K562 (cell line): ENCODE measurements around the gene ARID3A. TPM values are rescaled to one million over a fixed set of nuclear protein-coding genes. Genes with fewer than 3 reads are reported as not detected.

ENCODE experiments used
- ADNP ChIP-seq: fragments of 200-800 bp; sonication (Bioruptor generic); IDR thresholded peaks from 2 replicates; pipeline ENCODE4 v1.6.1; 2016; ENCODE audit warnings: missing genetic modification characterization, missing compliant biosample characterization
- BMI1 ChIP-seq: fragments of 150-350 bp; IDR thresholded peaks from 2 replicates; pipeline ENCODE4 v1.6.1; 2014; ENCODE audit warnings: low read length
- CXXC5 ChIP-seq: fragments of 250-450 bp; sonication (Bioruptor Pico); IDR thresholded peaks from 2 replicates; pipeline ENCODE4 v1.8.0; 2022; ENCODE audit warnings: inconsistent platforms, mild to moderate bottlenecking, moderate library complexity
- FUS ChIP-seq: fragments of 200-400 bp; formaldehyde crosslinking; optimal IDR thresholded peaks from 2 replicates; pipeline ENCODE3; 2017; ENCODE audit warnings: low read depth, low read length
- HNRNPUL1 ChIP-seq: fragments of 200-400 bp; formaldehyde crosslinking; IDR thresholded peaks from 2 replicates; pipeline ENCODE4 v1.6.1; 2017; ENCODE audit warnings: low read length
- HOXB6 ChIP-seq: fragments of 250-450 bp; sonication (Bioruptor Pico); IDR thresholded peaks from 2 replicates; pipeline ENCODE4 v1.5.1; 2022; ENCODE audit warnings: mild to moderate bottlenecking, borderline replicate concordance
- KLF10 ChIP-seq: fragments of 250-450 bp; sonication (Bioruptor Pico); IDR thresholded peaks from 2 replicates; pipeline ENCODE4 v1.6.1; 2021; ENCODE audit warnings: matching md5 sums
- MCM5 ChIP-seq: fragments of 450-650 bp; IDR thresholded peaks from 2 replicates; pipeline ENCODE4 v1.6.1; 2016; ENCODE audit warnings: low read depth
- MTA2 ChIP-seq: fragments of 450-650 bp; IDR thresholded peaks from 2 replicates; pipeline ENCODE4 v1.6.1; 2016; ENCODE audit warnings: low read depth
- MYC ChIP-seq, 2 experiments: fragments of 250-450 bp in 1 of 2; sonication (Bioruptor Pico) in 1 of 2; IDR thresholded peaks; 2 replicates each; pipeline versions ENCODE4 v1.5.1 to v1.6.1; 2012 to 2021; ENCODE audit warnings: low read depth in 2 of 2, borderline replicate concordance in 1 of 2, improper control_type of control experiment in 1 of 2, low read length in 1 of 2, mild to moderate bottlenecking in 1 of 2, moderate library complexity in 1 of 2
- MYNN ChIP-seq, 2 experiments: sonication (generic); formaldehyde crosslinking in 1 of 2; IDR thresholded peaks; 2 replicates each; pipeline versions ENCODE4 v1.5.0 to v1.6.1; 2016 to 2020; ENCODE audit warnings: antibody characterized with exemption in 1 of 2, missing genetic modification reagents in 1 of 2
- NFE2L1 ChIP-seq: fragments of 450-650 bp; IDR thresholded peaks from 2 replicates; pipeline ENCODE4 v1.6.1; 2016; ENCODE audit warnings: missing genetic modification characterization, low read depth, mild to moderate bottlenecking, missing compliant biosample characterization, moderate library complexity, borderline replicate concordance
- NONO ChIP-seq, 2 experiments: fragments of 200-400 bp in 1 of 2; fragments of 450-650 bp in 1 of 2; formaldehyde crosslinking in 1 of 2; IDR thresholded peaks; 2 replicates each; pipeline ENCODE4 v1.6.1; 2017; ENCODE audit warnings: low read depth in 2 of 2, mild to moderate bottlenecking in 2 of 2, moderate library complexity in 2 of 2, low read length in 1 of 2
- PATZ1 ChIP-seq: fragments of 250-450 bp; sonication (Bioruptor Pico); IDR thresholded peaks from 2 replicates; pipeline ENCODE4 v1.5.0; 2020; ENCODE audit warnings: mild to moderate bottlenecking, borderline replicate concordance
- PURB ChIP-seq: sonication (generic); formaldehyde crosslinking; IDR thresholded peaks from 2 replicates; pipeline ENCODE4 v1.9.0; 2021; ENCODE audit warnings: low read depth, mild to moderate bottlenecking, missing genetic modification reagents
- RNF2 ChIP-seq: sonication (generic); IDR thresholded peaks from 2 replicates; pipeline ENCODE4 v1.6.1; 2016
- RNF219 ChIP-seq: fragments of 250-450 bp; sonication (Bioruptor Pico); IDR thresholded peaks from 2 replicates; pipeline ENCODE4 v1.5.0; 2022; ENCODE audit warnings: mild to moderate bottlenecking
- STAT5A ChIP-seq: IDR thresholded peaks from 2 replicates; pipeline ENCODE4 v1.6.1; 2012; ENCODE audit warnings: low read length, inconsistent platforms, borderline replicate concordance
- TAF7 ChIP-seq: fragments of 450-650 bp; IDR thresholded peaks from 2 replicates; pipeline ENCODE4 v1.6.1; 2016; ENCODE audit warnings: missing genetic modification characterization, missing compliant biosample characterization
- YBX1 ChIP-seq: fragments of 450-650 bp; IDR thresholded peaks from 2 replicates; pipeline ENCODE4 v1.7.1; 2016; ENCODE audit warnings: mild to moderate bottlenecking
- ZNF217 ChIP-seq: sonication (generic); formaldehyde crosslinking; IDR thresholded peaks from 2 replicates; pipeline ENCODE4 v1.8.0; 2022; ENCODE audit warnings: mild to moderate bottlenecking, missing genetic modification reagents
- ZNF408 ChIP-seq: fragments of 250-450 bp; sonication (Bioruptor Pico); IDR thresholded peaks from 2 replicates; pipeline ENCODE4 v1.4.0; 2020; ENCODE audit warnings: low read depth, mild to moderate bottlenecking, moderate library complexity
- ZNF717 ChIP-seq: fragments of 250-450 bp; sonication (Bioruptor Pico); IDR thresholded peaks from 2 replicates; pipeline ENCODE4 v1.5.0; 2021
- polyA plus RNA-seq, 8 experiments: library from polyadenylated mRNA; depleted of rRNA in 4 of 8; stranded (reverse) in 5 of 8; unstranded in 3 of 8; fragments of >200 nt; fragmentation: Nextera tagmentation in 2 of 8; fragmentation: Illumina TruSeq in 1 of 8; extraction: Ambion mirVana in 2 of 8; extraction: Trizol in 1 of 8; gene quantifications; 2 replicates each; pipeline versions ENCODE4 v1.2.1 to v1.2.3, GENCODE V29; 2011 to 2014; ENCODE audit warnings: inconsistent platforms in 1 of 8, missing spikeins in 1 of 8
- total RNA-seq, 7 experiments: library from RNA; depleted of rRNA in 6 of 7; stranded (reverse); fragments of >200 nt in 6 of 7; fragmentation: Illumina TruSeq in 2 of 7; extraction: Trizol in 2 of 7; gene quantifications; 2 replicates each; pipeline versions ENCODE4 v1.2.1 to v1.2.3, GENCODE V29; 2011 to 2021; ENCODE audit warnings: low replicate concordance in 1 of 7
- TF ChIP-seq, protein P1 (sequence below): sonication (generic); formaldehyde crosslinking; IDR thresholded peaks from 2 replicates; pipeline ENCODE4 v1.8.0; 2022; ENCODE audit warnings: mild to moderate bottlenecking, missing genetic modification reagents

The ARID3A gene
- total and polyA plus RNA-seq, 9 of the 15 experiments (the other 6 are each of a cell fraction or from before 2014, with no cell fraction given), result 1.4 to 118 (median 31.2) TPM

GRCh38 chr19:907183-907853 lies 18.5 kb upstream of the ARID3A start (continued):
- TF ChIP-seq, protein P1, sequence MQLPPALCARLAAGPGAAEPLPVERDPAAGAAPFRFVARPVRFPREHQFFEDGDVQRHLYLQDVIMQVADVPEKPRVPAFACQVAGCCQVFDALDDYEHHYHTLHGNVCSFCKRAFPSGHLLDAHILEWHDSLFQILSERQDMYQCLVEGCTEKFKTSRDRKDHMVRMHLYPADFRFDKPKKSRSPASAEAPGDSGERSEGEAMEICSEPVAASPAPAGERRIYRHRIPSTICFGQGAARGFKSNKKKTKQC (CRISPR knock-in tag), result no peak; the same call in 1 of the 2 replicates
- TF ChIP-seq NFE2L1 (tag) (no peak), MYNN (IDR thresholded peaks at IDR 0.05) (peak; percentile 96), MYNN (CRISPR knock-in tag; IDR thresholded peaks at IDR 0.05) (no peak), ADNP (tag) (peak; percentile 88), STAT5A (peak; percentile 71; the same call in 1 of the 2 replicates), PATZ1 (CRISPR knock-in tag) (no peak), YBX1 (no peak), TAF7 (tag) (no peak), NONO (IDR thresholded peaks at IDR 0.05; ENCODE audit: low read depth in 2 of 2, low read length in 1 of 2) (peak in 1 of 2 experiments; percentile 92; a peak in 2 of 4 replicates), ZNF717 (CRISPR knock-in tag) (no peak), CXXC5 (CRISPR knock-in tag) (peak; percentile 68), RNF2 (peak; percentile 95), MYC (IDR thresholded peaks at IDR 0.05; ENCODE audit: low read depth, low read length) (peak; percentile 67; the same call in 1 of the 2 replicates), MYC (CRISPR knock-in tag; IDR thresholded peaks at IDR 0.05; ENCODE audit: borderline replicate concordance, low read depth) (no peak), RNF219 (CRISPR knock-in tag) (no peak), HOXB6 (no peak), KLF10 (CRISPR knock-in tag) (no peak), FUS (no peak), MCM5 (no peak), HNRNPUL1 (no peak), ZNF408 (CRISPR knock-in tag) (no peak), BMI1 (no peak), ZNF217 (CRISPR knock-in tag) (no peak), PURB (no peak), MTA2 (peak; percentile 95)
